Measurements from ENCODE around the gene BMI1. TPM values are rescaled to one million over a fixed set of nuclear protein-coding genes. Genes with fewer than 3 reads are reported as not detected.
"Not testable (repeated sequence)": the region's sequence is repeated elsewhere in the genome, so short reads cannot be mapped to it uniquely, and the experiment has no call there.

BMI1 gene
- total and polyA plus RNA-seq, 2 donors: 46.6 to 60.1 TPM

DNA sequence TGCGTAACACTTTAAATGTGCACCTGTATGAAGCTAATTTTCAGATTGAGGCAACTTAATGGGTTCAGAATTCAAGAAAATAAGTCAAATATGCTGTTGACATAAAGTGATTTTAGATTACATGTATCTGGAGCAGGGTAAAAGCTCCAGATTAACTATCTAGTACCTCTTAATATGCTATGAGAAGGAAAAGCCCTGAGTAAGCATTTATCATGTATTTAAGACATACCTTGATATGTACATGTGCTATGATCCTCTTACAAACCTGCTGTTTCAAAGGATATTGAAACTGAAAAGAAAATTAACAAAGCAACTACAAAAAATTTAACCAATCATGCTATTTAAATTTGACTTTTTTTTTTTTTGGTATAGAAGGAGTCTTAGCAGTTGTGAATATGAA, 28.9 kb downstream of the BMI1 start:
- no peak for DNase-seq (ENCODE audit: extremely low spot score)
- H3K27ac ChIP-seq (ENCODE audit: low read depth): no peak overlapping the region
- H3K4me3 ChIP-seq (ENCODE audit: low read depth, low read length): no peak overlapping the region
- no peaks in the 10 kb centered on the region for H3K36me3 ChIP-seq (ENCODE audit: insufficient read depth)
- WGBS: 100% methylated on average over 1 of the region's 1 CpG
- no peaks in the 10 kb centered on the region for H3K4me1 ChIP-seq (ENCODE audit: insufficient read depth)

DNA sequence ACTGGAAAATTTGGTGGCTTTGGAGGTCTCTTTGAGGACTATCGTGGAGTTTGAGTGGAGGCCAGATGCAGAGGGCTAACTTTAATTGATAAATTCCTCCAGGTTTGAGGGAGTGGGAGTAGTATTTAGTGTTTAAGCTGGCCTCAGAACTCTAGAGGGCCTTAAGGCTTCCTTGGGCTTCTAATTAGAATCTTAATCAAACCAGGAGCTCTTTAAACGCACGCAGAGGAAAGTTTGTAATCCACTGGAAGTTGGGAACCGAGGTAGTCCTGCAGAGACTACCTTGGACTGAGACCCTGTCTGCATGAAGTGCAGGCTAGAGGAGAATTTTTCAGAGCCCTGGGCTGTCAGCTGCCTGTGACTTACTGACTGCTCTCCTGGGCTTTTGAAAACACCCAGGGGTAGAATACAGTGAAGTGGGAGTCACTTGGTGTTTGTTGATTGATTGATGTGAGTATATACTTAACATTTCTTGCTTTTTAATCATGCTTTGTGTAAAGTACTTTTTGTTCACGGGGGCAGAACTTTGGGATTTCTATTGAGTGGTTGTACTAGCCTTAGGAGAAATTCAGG, 30.3 kb downstream of the BMI1 start:
- 90% methylated on average over 5 of the region's 5 CpGs for WGBS
- no peak for DNase-seq (ENCODE audit: extremely low spot score)
- Histone ChIP-seq H3K4me1 (ENCODE audit: insufficient read depth) (no peaks in the 10 kb centered on the region), H3K27ac (ENCODE audit: low read depth) (no peak overlapping the region), H3K4me3 (ENCODE audit: low read depth, low read length) (no peak overlapping the region), H3K36me3 (ENCODE audit: insufficient read depth) (no peaks in the 10 kb centered on the region)

DNA sequence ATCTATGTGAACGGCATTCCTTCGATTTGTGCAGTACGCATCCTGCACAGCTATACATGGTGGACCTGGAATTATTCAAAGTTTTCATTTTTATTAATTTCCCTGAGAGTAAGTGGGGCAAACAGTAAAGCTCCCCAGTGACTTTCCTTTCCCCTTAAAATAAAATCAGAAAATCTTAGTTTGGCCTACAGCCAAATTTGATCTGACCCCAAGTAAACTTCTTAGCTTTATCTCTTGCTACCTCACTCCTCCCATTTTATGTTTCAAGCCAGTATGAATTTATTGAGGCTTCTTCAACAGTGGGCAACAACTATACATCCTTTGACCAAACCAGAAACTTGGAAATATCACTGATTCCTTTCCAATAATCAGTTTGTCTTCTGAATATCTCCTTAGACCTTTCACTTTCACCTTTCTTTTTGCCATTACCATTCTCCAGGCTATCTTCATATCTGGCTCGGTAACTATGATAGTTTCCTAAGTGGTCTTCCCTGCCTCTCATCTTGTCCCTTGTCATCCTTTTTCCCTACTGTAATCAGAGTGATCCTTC, 35.5 kb downstream of the BMI1 start:
- WGBS: 81% methylated on average over 4 of the region's 4 CpGs

DNA sequence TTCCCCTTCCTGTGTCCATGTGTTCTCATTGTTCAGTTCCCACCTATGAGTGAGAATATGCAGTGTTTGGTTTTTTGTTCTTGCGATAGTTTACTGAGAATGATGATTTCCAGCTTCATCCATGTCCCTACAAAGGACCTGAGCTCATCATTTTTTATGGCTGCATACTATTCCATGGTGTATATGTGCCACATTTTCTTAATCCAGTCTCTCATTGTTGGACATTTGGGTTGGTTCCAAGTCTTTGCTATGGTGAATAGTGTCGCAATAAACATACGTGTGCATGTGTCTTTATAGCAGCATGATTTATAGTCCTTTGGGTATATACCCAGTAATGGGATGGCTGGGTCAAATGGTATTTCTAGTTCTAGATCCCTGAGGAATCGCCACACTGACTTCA, 36.9 kb downstream of the BMI1 start:
- DNase-seq (ENCODE audit: extremely low spot score); H3K36me3 ChIP-seq (ENCODE audit: insufficient read depth); H3K27ac ChIP-seq (ENCODE audit: low read depth); H3K4me3 ChIP-seq (ENCODE audit: low read depth, low read length); H3K4me1 ChIP-seq (ENCODE audit: insufficient read depth): not testable (repeated sequence)
- 93% methylated on average over 3 of the region's 4 CpGs for WGBS

More for the DNA sequence above, 35.5 kb downstream of the BMI1 start:
- Histone ChIP-seq H3K36me3 (ENCODE audit: insufficient read depth) (no peaks in the 10 kb centered on the region), H3K27ac (ENCODE audit: low read depth) (no peak overlapping the region), H3K4me1 (ENCODE audit: insufficient read depth) (no peaks in the 10 kb centered on the region), H3K4me3 (ENCODE audit: low read depth, low read length) (no peak overlapping the region)
- DNase-seq (ENCODE audit: extremely low spot score): no peak

DNA sequence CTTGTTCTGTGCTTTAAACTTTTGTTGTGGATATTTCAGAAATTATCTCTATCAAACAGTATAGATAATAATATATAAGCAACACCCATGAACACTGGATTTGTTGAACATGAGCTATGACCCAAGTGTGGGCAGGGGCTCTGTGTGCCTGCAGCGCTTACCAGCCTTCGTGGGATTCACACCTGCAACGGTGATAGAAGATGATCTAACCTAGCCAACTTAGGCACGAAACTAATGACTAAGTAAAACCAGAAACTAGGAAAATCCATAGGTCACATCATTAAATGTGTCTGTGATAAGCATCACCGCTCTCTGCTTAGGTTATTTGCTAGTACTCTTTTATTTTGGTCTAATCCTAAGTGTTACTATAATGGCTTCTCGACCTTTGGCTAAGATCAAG, 42.4 kb downstream of the BMI1 start:
- DNase-seq (ENCODE audit: extremely low spot score): no peak
- 88% methylated on average over 6 of the region's 6 CpGs for WGBS

DNA sequence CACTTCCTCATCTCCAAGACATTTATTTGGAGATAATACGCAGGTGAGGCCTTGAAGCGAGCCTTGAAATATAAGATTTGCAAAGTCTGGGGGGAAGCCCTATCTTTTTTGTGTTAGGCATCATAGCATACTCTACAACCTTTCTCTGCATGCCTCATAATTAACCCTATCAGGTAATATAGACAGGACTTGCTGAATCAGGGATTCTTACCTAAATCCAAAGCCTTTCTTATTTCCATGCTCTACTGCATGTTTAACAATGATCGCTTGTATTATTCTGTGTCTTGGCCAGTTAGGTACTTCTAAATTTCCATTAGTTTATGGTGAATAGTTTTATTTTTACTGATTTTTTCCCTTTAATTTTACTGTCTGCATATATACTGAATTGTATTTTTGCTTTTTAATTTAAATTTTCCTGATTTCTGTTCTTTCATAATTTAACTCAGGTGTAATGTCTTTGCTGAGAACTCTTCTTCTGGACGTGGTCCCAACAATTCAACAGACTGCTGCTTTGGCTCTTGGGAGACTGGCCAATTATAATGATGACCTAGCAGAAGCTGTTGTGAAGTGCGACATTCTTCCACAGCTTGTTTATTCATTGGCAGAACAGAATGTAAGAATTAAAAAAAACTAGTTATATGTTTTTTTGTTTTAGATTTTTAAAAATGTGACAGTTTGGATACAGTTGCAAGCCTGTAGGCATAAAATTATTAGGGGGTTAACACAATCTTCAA, 43.7 kb downstream of the BMI1 start:
- WGBS: 92% methylated on average over 5 of the region's 5 CpGs
- no peak for DNase-seq (ENCODE audit: extremely low spot score)

More for the DNA sequence above, 42.4 kb downstream of the BMI1 start:
- no peaks in the 10 kb centered on the region for H3K36me3 ChIP-seq (ENCODE audit: insufficient read depth)
- H3K27ac ChIP-seq (ENCODE audit: low read depth): no peak overlapping the region
- H3K4me1 ChIP-seq (ENCODE audit: insufficient read depth): no peaks in the 10 kb centered on the region
- no peak overlapping the region for H3K4me3 ChIP-seq (ENCODE audit: low read depth, low read length)

DNA sequence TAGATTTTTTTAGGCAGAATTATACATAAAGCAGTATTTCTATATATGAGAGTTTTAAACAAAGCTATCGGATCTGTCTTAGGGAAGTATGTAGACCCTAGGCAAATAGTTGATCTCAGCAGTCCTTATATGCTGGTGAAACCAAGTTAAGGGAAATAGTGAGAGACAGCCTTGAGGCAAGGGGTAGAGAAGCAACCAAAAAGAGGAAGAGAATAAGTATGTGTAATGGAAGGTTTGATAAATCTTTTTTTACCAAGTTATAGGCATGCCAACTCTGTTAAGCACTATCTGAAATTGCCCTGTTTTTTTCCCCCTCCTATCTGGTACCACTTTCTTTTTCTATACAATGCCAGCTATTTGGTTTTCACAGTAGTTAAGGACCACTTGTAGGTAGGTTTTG, 44.3 kb downstream of the BMI1 start:
- WGBS: 91% methylated on average over 1 of the region's 1 CpG
- Histone ChIP-seq H3K36me3 (ENCODE audit: insufficient read depth) (no peaks in the 10 kb centered on the region), H3K27ac (ENCODE audit: low read depth) (no peak overlapping the region), H3K4me3 (ENCODE audit: low read depth, low read length) (no peak overlapping the region), H3K4me1 (ENCODE audit: insufficient read depth) (no peaks in the 10 kb centered on the region)
- no peak for DNase-seq (ENCODE audit: extremely low spot score)

More for the DNA sequence above, 43.7 kb downstream of the BMI1 start:
- no peak overlapping the region for H3K4me3 ChIP-seq (ENCODE audit: low read depth, low read length)
- H3K36me3 ChIP-seq (ENCODE audit: insufficient read depth): no peaks in the 10 kb centered on the region
- H3K27ac ChIP-seq (ENCODE audit: low read depth): no peak overlapping the region
- H3K4me1 ChIP-seq (ENCODE audit: insufficient read depth): no peaks in the 10 kb centered on the region

DNA sequence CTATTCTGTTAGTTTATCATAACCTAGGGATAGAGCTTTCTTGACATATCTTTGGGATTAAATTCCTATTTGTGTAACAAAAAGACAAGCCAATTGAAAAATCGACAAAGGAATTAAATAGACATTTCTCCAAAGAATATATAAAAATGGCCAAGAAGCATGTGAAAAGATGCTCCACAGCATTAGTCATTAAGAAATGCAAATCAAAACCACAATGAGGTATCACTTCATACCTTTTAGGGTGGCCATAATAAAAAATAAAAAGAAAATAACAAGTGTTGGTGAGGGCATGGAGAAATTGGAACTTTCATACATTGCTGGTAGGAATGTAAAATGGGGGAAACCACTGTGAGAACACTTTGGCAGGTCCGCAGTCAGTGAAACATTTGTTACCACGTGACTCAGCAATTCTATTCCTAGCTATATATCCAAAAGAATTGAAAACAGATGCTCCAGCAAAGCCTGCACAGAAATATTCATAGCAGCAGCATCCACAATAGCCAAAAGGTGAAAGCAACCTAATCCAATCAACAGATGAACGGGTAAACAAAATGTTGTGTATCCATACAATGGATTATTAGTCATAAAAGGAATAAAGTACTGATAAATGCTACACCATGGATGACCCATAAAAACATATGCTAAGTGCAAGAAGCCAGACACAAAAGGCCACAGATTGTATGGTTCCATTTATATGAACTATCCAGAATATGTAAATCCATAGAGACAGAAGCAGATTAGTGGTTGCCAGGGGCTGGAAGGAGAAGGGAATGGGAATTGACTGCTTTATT, 44.9 kb downstream of the BMI1 start:
- no peak overlapping the region for H3K27ac ChIP-seq (ENCODE audit: low read depth)
- H3K36me3 ChIP-seq (ENCODE audit: insufficient read depth): no peaks in the 10 kb centered on the region
- no peak for DNase-seq (ENCODE audit: extremely low spot score)
- 80% methylated on average over 4 of the region's 4 CpGs for WGBS
- no peaks in the 10 kb centered on the region for H3K4me1 ChIP-seq (ENCODE audit: insufficient read depth)
- H3K4me3 ChIP-seq (ENCODE audit: low read depth, low read length): no peak overlapping the region

DNA sequence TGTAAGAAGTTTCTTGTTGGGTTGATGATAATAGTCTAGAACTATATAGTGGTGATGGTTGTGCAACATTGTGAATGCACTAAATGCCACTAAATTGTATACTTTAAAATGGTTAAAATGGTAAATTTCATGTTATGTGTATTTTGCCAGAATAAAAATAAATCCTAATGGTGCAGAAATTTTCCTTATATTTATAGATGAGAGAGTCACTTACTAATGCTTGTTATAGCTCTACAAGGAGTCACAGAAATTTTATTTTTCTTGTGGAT, 45.5 kb downstream of the BMI1 start:
- Histone ChIP-seq H3K36me3 (ENCODE audit: insufficient read depth) (no peaks in the 10 kb centered on the region), H3K4me3 (ENCODE audit: low read depth, low read length) (no peak overlapping the region), H3K4me1 (ENCODE audit: insufficient read depth) (no peaks in the 10 kb centered on the region), H3K27ac (ENCODE audit: low read depth) (no peak overlapping the region)
- no peak for DNase-seq (ENCODE audit: extremely low spot score)

DNA sequence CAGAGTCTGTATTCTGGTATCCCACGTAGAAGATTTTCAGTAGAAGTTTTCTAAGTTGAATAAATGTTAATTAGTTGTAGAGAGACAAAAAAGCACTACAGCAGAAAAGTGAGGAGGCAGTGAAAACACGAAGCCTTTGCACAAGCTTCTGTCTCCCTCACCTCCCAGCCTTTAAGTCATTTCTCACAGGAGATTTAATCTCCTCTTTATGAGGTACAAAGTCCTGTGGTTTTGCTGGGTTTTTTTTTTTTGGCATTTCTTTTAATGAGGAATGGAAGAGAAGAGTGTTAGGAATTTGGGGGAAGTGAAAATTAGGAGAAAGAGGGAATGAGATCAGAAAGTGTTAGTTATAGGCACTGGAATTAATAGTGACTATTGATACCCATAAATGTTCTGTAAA, 45.9 kb downstream of the BMI1 start:
- no peaks in the 10 kb centered on the region for H3K4me1 ChIP-seq (ENCODE audit: insufficient read depth)
- no peaks in the 10 kb centered on the region for H3K36me3 ChIP-seq (ENCODE audit: insufficient read depth)
- no peak overlapping the region for H3K27ac ChIP-seq (ENCODE audit: low read depth)
- H3K4me3 ChIP-seq (ENCODE audit: low read depth, low read length): no peak overlapping the region
- DNase-seq (ENCODE audit: extremely low spot score): no peak
- WGBS: 43% methylated on average over 2 of the region's 2 CpGs

DNA sequence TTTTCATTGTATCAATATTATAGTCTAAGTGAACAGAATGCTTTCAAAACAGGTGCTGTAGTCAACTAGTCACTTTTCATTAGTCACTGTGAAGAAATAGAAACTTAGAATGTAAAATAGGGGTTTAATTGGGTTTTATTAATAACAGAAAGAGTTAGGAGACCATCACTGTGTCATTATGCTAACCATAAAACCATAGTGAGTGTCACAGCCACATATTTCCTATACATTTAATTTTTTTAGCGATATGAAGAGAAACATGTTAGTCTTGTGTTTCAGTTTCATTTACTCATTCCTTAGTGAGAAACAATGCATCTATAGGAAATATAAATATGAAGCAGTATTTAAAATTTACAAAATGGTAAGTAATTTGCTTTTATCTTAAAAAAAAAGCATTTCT, 46.6 kb downstream of the BMI1 start:
- no peak overlapping the region for H3K27ac ChIP-seq (ENCODE audit: low read depth)
- H3K36me3 ChIP-seq (ENCODE audit: insufficient read depth): no peaks in the 10 kb centered on the region
- 88% methylated on average over 1 of the region's 1 CpG for WGBS
- DNase-seq (ENCODE audit: extremely low spot score): no peak
- H3K4me3 ChIP-seq (ENCODE audit: low read depth, low read length): no peak overlapping the region
- no peaks in the 10 kb centered on the region for H3K4me1 ChIP-seq (ENCODE audit: insufficient read depth)

DNA sequence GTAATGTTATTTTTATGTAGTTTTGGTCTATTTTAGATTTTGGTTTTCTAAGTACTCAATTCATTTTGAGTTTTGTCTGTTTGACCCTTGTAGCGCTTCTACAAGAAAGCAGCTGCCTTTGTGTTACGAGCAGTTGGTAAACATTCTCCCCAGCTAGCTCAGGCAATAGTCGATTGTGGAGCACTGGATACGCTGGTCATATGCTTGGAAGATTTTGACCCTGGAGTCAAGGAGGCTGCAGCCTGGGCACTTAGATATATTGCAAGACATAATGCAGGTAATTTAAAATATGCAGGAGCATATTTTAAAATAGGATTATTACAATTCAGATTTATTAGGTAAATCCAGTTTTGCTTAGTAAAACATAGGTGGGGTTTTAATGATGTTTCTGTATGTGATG, 47.5 kb downstream of the BMI1 start:
- WGBS: 86% methylated on average over 4 of the region's 4 CpGs
- no peak overlapping the region for H3K27ac ChIP-seq (ENCODE audit: low read depth)

DNA sequence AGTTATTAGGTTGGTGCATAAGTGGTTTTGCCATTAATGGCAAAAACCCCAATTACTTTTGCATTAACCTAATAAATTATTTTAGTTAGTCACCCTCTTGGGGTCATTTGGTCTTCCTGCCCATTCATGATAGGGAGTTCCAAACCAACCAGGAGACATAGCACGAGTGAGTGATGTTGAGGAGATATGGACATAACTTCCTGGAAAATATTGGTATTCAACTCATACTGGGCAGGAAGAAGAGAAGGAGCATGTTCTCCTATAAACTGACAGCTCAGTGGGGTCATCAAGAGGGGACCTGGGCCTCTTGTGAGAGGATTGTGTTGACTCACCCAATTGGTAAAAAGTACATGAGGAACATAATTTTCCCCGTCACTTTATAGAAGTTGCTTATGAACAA, 48.1 kb downstream of the BMI1 start:
- DNase-seq (ENCODE audit: extremely low spot score): no peak
- Histone ChIP-seq H3K4me3 (ENCODE audit: low read depth, low read length) (no peak overlapping the region), H3K27ac (ENCODE audit: low read depth) (no peak overlapping the region), H3K36me3 (ENCODE audit: insufficient read depth) (no peaks in the 10 kb centered on the region), H3K4me1 (ENCODE audit: insufficient read depth) (no peaks in the 10 kb centered on the region)
- 45% methylated on average over 2 of the region's 2 CpGs for WGBS

More for the DNA sequence above, 47.5 kb downstream of the BMI1 start:
- no peak for DNase-seq (ENCODE audit: extremely low spot score)
- H3K4me3 ChIP-seq (ENCODE audit: low read depth, low read length): no peak overlapping the region
- no peaks in the 10 kb centered on the region for H3K4me1 ChIP-seq (ENCODE audit: insufficient read depth)
- H3K36me3 ChIP-seq (ENCODE audit: insufficient read depth): no peaks in the 10 kb centered on the region

Measured in urinary bladder (tissue), 4 donors.